ENCODE results near the gene CREBRF.

DNA sequence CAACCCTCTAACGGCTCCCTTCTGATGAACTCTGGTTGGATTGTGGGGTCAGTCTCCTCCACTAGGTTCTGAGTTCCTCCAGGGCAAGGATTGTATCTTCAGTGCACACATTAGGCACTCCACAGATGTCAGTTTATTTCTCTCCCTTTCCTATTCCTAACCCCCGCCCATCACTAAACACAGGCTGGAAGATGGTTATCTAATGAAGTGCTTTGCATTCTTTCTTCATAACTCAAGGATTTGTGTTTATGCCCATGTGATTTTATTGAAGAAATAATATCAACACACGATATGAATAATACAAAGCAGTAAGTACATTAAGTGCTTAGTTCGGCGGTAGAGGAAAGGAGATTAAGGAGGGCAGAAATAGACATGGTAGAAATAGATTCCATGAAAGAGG lies 4.4 kb upstream of the CREBRF start:
- TF ChIP-seq JUND (IDR thresholded peaks at IDR 0.05; ENCODE audit: low read length), result no peak
- TF ChIP-seq SP2 (IDR thresholded peaks at IDR 0.05; ENCODE audit: low read length), result no peak
- no peak for TF ChIP-seq FOSL1 (IDR thresholded peaks at IDR 0.05; ENCODE audit: insufficient read depth, low read depth, low read length)
- TF ChIP-seq, protein P1, sequence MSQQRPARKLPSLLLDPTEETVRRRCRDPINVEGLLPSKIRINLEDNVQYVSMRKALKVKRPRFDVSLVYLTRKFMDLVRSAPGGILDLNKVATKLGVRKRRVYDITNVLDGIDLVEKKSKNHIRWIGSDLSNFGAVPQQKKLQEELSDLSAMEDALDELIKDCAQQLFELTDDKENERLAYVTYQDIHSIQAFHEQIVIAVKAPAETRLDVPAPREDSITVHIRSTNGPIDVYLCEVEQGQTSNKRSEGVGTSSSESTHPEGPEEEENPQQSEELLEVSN (IDR thresholded peaks at IDR 0.05), result no peak
- TF ChIP-seq NRF1 (IDR thresholded peaks at IDR 0.05; ENCODE audit: low read depth, low read length), result no peak
- TF ChIP-seq, protein P2, sequence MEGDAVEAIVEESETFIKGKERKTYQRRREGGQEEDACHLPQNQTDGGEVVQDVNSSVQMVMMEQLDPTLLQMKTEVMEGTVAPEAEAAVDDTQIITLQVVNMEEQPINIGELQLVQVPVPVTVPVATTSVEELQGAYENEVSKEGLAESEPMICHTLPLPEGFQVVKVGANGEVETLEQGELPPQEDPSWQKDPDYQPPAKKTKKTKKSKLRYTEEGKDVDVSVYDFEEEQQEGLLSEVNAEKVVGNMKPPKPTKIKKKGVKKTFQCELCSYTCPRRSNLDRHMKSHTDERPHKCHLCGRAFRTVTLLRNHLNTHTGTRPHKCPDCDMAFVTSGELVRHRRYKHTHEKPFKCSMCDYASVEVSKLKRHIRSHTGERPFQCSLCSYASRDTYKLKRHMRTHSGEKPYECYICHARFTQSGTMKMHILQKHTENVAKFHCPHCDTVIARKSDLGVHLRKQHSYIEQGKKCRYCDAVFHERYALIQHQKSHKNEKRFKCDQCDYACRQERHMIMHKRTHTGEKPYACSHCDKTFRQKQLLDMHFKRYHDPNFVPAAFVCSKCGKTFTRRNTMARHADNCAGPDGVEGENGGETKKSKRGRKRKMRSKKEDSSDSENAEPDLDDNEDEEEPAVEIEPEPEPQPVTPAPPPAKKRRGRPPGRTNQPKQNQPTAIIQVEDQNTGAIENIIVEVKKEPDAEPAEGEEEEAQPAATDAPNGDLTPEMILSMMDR (IDR thresholded peaks at IDR 0.05; ENCODE audit: control extremely low read depth in 1 of 3, insufficient read depth in 1 of 3, low read depth in 1 of 3, low read length in 3 of 3), result no peak
- TF ChIP-seq, protein P3, sequence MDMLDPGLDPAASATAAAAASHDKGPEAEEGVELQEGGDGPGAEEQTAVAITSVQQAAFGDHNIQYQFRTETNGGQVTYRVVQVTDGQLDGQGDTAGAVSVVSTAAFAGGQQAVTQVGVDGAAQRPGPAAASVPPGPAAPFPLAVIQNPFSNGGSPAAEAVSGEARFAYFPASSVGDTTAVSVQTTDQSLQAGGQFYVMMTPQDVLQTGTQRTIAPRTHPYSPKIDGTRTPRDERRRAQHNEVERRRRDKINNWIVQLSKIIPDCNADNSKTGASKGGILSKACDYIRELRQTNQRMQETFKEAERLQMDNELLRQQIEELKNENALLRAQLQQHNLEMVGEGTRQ (IDR thresholded peaks at IDR 0.05; ENCODE audit: low read length), result no peak
- TF ChIP-seq CBX8 (IDR thresholded peaks at IDR 0.05; ENCODE audit: borderline replicate concordance, low read depth, low read length), result no peak
- TF ChIP-seq GABPA (IDR thresholded peaks at IDR 0.05; ENCODE audit: borderline replicate concordance, insufficient read depth, low read length), result no peak
- no peak for TF ChIP-seq EP300 (IDR thresholded peaks at IDR 0.05; ENCODE audit: borderline replicate concordance in 1 of 2, low read depth in 2 of 2, low read length in 2 of 2)

Measured in H1 (cell line).